ENCODE data around the gene SLC13A3. TPM values are rescaled to one million over a fixed set of nuclear protein-coding genes. Genes with fewer than 3 reads are reported as not detected.

The SLC13A3 gene
- total RNA-seq, 4 donors from 2014 or later, result 0.62 to 1.6 (median 0.80) TPM

DNA sequence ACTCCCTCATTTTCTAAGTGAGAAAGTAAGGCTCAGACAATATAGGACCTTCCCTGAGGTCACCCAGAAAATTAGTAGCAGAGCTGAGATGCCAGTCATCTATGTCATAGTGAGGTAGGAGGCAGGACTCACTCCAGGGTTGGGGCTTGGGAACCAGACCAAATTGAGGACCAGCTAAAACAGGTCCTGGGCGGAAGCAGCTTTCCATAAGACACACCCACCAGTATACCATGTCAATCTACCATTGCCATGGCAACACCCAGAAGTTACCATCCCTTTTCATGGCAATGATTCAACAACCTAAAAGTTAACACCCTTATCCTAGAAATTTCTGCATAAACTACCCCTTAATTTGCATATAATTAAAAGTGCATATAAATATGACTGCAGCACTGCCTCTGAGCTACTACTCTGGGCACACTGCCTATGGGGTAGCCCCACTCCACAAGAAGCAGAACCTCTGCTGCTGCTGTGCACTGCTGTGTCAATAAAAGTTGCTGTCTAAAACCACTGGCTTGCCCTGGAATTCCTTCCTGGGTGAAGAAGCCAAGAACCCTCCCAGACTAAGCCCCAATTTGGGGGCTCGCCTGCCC lies 70.5 kb downstream of the SLC13A3 start:
- H3K4me3 ChIP-seq, result no peak overlapping the region
- 83 to 100% methylated on average over 1 of the region's 2 CpGs for WGBS, 2 donors (ENCODE audit: low coverage in 1 of 2)
- TF ChIP-seq POLR2A (IDR thresholded peaks at IDR 0.05) (no peak), EP300 (IDR thresholded peaks at IDR 0.05) (no peak), POLR2AphosphoS5 (IDR thresholded peaks at IDR 0.05) (no peak)
- TF ChIP-seq, protein P1, sequence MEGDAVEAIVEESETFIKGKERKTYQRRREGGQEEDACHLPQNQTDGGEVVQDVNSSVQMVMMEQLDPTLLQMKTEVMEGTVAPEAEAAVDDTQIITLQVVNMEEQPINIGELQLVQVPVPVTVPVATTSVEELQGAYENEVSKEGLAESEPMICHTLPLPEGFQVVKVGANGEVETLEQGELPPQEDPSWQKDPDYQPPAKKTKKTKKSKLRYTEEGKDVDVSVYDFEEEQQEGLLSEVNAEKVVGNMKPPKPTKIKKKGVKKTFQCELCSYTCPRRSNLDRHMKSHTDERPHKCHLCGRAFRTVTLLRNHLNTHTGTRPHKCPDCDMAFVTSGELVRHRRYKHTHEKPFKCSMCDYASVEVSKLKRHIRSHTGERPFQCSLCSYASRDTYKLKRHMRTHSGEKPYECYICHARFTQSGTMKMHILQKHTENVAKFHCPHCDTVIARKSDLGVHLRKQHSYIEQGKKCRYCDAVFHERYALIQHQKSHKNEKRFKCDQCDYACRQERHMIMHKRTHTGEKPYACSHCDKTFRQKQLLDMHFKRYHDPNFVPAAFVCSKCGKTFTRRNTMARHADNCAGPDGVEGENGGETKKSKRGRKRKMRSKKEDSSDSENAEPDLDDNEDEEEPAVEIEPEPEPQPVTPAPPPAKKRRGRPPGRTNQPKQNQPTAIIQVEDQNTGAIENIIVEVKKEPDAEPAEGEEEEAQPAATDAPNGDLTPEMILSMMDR (IDR thresholded peaks at IDR 0.05), result no peak
- H3K36me3 ChIP-seq, result no peaks in the 10 kb centered on the region
- ATAC-seq, result no peak
- H3K27ac ChIP-seq, result no peak overlapping the region
- H3K9me3 ChIP-seq, result no peaks in the 10 kb centered on the region
- H3K4me1 ChIP-seq, result no peaks in the 10 kb centered on the region
- peaks cover 4% of the 10 kb centered on the region for H3K27me3 ChIP-seq

DNA sequence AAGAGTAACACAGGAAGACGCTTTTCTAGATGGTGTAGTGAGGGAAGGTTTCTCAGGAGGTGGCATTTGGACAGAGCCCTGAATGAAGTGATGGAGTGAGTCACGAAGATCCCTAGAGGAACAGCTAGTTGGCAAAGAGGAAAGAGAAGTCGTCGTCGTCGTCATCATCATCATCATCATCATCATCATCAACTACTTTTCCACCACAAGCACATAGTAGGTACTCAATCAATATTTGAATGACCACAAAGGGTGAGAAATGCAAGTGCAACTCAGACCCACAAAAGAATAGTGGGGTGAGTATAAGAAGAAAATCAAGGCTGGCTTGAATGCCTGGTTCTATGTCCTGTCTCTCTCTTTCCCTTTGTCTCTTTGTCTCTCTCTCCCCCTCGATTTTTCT lies 72.5 kb downstream of the SLC13A3 start:
- 86 to 89% methylated on average over 5 to 7 of the region's 7 CpGs for WGBS, 2 donors (ENCODE audit: low coverage in 1 of 2)
- peaks cover 4% of the 10 kb centered on the region for H3K27me3 ChIP-seq
- H3K36me3 ChIP-seq, result no peaks in the 10 kb centered on the region
- TF ChIP-seq EP300 (IDR thresholded peaks at IDR 0.05) (no peak), POLR2AphosphoS5 (IDR thresholded peaks at IDR 0.05) (no peak), POLR2A (IDR thresholded peaks at IDR 0.05) (no peak)
- TF ChIP-seq, protein P1 (IDR thresholded peaks at IDR 0.05), result no peak
- H3K4me3 ChIP-seq, result no peak overlapping the region
- H3K4me1 ChIP-seq, result no peaks in the 10 kb centered on the region
- no peak for ATAC-seq
- H3K9me3 ChIP-seq, result no peaks in the 10 kb centered on the region
- H3K27ac ChIP-seq, result no peak overlapping the region

DNA sequence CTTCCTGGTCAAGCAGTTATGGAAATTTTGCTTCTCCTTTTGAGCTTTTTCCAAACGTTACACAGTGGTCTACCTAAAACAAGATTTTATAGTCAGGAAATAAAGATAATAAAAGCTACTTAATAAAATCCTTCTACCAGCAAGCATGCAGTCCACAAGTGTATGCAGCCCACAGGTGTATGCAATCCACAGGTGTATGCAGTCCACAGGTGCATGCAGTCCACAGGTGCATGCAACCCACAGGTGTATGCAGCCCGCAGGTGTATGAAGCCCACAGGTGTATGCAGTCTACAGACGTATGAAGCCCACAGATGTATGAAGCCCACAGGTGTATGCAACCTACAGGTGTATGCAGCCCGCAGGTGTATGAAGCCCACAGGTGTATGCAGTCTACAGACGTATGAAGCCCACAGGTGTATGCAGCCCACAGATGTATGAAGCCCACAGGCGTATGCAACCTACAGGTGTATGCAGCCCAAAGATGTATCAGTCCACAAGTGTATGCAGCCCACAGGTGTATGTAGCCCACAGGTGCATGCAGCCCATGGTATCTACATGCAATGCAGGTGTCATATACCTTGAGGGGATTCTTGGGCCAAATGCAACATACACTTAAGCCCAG lies 74.4 kb downstream of the SLC13A3 start:
- Histone ChIP-seq H3K27ac (no peak overlapping the region), H3K27me3 (peaks cover 4% of the 10 kb centered on the region), H3K36me3 (no peaks in the 10 kb centered on the region), H3K9me3 (no peaks in the 10 kb centered on the region), H3K4me3 (no peak overlapping the region), H3K4me1 (peaks cover 0 to 8% (median 0%) of the 10 kb centered on the region in 3 donors)
- WGBS, 2 donors (ENCODE audit: low coverage in 1 of 2), result 70 to 100% methylated on average over 1 to 4 of the region's 6 CpGs
- no peak for ATAC-seq
- TF ChIP-seq POLR2A (IDR thresholded peaks at IDR 0.05) (no peak), POLR2AphosphoS5 (IDR thresholded peaks at IDR 0.05) (no peak), EP300 (IDR thresholded peaks at IDR 0.05) (no peak)
- TF ChIP-seq, protein P1 (IDR thresholded peaks at IDR 0.05), result no peak

DNA sequence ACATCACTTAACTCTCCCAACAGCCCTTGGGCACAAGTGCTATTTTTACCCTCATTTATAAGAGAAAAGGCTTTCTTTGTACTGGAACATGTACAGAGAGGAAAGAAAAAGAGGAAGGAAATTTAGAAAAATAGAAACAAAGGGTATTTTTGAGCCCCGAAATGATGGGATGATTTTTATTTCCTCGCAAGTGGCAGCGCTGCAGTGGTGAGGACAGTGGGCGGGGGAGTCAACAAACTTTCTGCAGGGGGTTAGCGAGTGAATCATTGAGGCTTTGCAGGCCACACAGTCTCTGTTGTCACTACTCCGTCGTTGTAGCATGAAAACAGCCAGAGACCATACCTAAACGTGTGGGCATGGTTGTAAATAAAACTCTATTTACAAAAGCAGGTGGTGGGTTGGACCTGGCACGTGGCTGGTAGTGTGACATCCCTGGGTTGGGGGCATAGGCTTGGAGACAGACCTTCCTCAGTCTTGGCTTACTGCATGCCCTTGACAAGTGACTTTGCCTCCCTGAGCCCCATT lies 75.3 kb downstream of the SLC13A3 start:
- ATAC-seq, result no peak
- 47 to 53% methylated on average over 6 to 8 of the region's 9 CpGs for WGBS, 2 donors (ENCODE audit: low coverage in 1 of 2)
- H3K36me3 ChIP-seq, result no peaks in the 10 kb centered on the region
- no peak overlapping the region for H3K27ac ChIP-seq
- peaks cover 0 to 12% (median 0%) of the 10 kb centered on the region in 3 donors for H3K4me1 ChIP-seq
- H3K4me3 ChIP-seq, result no peak overlapping the region
- no peaks in the 10 kb centered on the region for H3K9me3 ChIP-seq
- TF ChIP-seq, protein P1 (IDR thresholded peaks at IDR 0.05), result no peak
- no peak for TF ChIP-seq POLR2AphosphoS5 (IDR thresholded peaks at IDR 0.05)
- TF ChIP-seq EP300 (IDR thresholded peaks at IDR 0.05), result no peak
- H3K27me3 ChIP-seq, result peaks cover 4% of the 10 kb centered on the region

DNA sequence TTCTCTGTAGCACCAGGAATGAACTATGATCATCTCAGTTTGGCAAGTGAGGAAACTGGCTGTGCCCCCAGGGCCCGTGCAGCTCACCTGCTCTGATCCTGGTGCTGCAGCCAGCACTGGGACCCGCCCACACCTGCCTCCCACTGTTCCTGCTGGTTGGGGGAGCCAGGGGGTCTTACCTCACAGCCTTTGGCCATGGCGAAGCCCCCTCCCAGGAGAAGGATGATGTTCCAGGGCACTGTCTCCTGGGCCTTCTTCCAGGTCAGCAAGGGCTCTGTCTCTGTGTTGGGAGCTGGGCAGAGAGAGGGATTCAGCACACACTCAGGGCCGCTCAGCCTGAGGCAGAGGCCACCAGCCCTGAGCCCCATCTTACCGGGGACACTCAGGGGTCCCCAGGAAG lies 75.9 kb downstream of the SLC13A3 start:
- Histone ChIP-seq H3K36me3 (no peaks in the 10 kb centered on the region), H3K27me3 (peaks cover 4% of the 10 kb centered on the region), H3K4me1 (peaks cover 0 to 12% (median 0%) of the 10 kb centered on the region in 3 donors), H3K9me3 (no peaks in the 10 kb centered on the region), H3K27ac (no peak overlapping the region), H3K4me3 (no peak overlapping the region)
- no peak for ATAC-seq
- 60% methylated on average over 1 of the region's 5 CpGs; no CpG with 5 or more reads in 1 of the 2 donors for WGBS, 2 donors (ENCODE audit: low coverage in 1 of 2)
- TF ChIP-seq POLR2AphosphoS5 (IDR thresholded peaks at IDR 0.05) (no peak), EP300 (IDR thresholded peaks at IDR 0.05) (no peak), POLR2A (IDR thresholded peaks at IDR 0.05) (no peak)
- TF ChIP-seq, protein P1 (IDR thresholded peaks at IDR 0.05), result no peak

All from gastroesophageal sphincter (tissue), 4 donors.